SU-DHL-6 (cell line): ENCODE results near the gene RAPSN.

Source experiments
- CTCF ChIP-seq: fragments of 200-600 bp; sonication (generic); IDR thresholded peaks from one replicate; pipeline ENCODE4 v1.5.1; 2017; ENCODE audit warnings: antibody characterized with exemption, mild to moderate bottlenecking, low read length, moderate library complexity; ENCODE audit not compliant: insufficient read depth, poor library complexity, severe bottlenecking
- EZH2phosphoT487 ChIP-seq: fragments of 200-600 bp; sonication (generic), shearing (Covaris generic); conservative IDR thresholded peaks from 2 replicates; pipeline ENCODE4 v1.6.1; 2018; ENCODE audit warnings: mild to moderate bottlenecking, antibody characterized with exemption, low read length, moderate library complexity, mixed read lengths

- no peak for TF ChIP-seq CTCF
- TF ChIP-seq EZH2phosphoT487, result no peak
Observed at GRCh38 chr11:47406896-47407745, 41.8 kb downstream of the RAPSN start.
